ENCODE data around the gene MPG.

GRCh38 chr16:117379-118365 is 39.6 kb downstream of the MPG start:
- TF ChIP-seq CTCF (IDR thresholded peaks at IDR 0.05 in 8 of 11, conservative IDR thresholded peaks at IDR 0.05 in 3 of 11) = peak; percentile 9 to 81 (median 70)
- TF ChIP-seq POLR2AphosphoS5 (IDR thresholded peaks at IDR 0.05) = peak in 2 of 3 donors; percentile 25 to 42
- no peak for TF ChIP-seq POLR2A (IDR thresholded peaks at IDR 0.05)
